Fibroblast of villous mesenchyme (primary cell): Measurements from ENCODE around the gene SURF1. TPM values are rescaled to one million over a fixed set of nuclear protein-coding genes. Genes with fewer than 3 reads are reported as not detected.
"Not testable (repeated sequence)": the region's sequence is repeated elsewhere in the genome, so short reads cannot be mapped to it uniquely, and the experiment has no call there.

Experiments used
- DNase-seq: peaks from one replicate; pipeline ENCODE4 v3.0.0-alpha.2; 2010; ENCODE audit warnings: low read depth
- H3K4me3 ChIP-seq: 2 replicates; pipeline ENCODE4 v1.5.1; 2011; ENCODE audit warnings: low read depth, mild to moderate bottlenecking, low read length
- CTCF ChIP-seq: IDR thresholded peaks from 2 replicates; pipeline ENCODE4 v1.5.1; 2012; ENCODE audit warnings: low read depth, mild to moderate bottlenecking, low read length; ENCODE audit not compliant: insufficient read depth
- total RNA-seq: library from RNA; depleted of rRNA; stranded (reverse); fragments of >200 nt; gene quantifications from 2 replicates; pipeline ENCODE4 v1.2.3, GENCODE V29; 2012

The SURF1 gene
- total RNA-seq, 1 donor = 13.4 TPM

- no peak for TF ChIP-seq CTCF
- DNase-seq = no peak
- H3K4me3 ChIP-seq = no peak overlapping the region
Measured at GRCh38 chr9:133339641-133340040, 16.6 kb downstream of the SURF1 start.

DNA sequence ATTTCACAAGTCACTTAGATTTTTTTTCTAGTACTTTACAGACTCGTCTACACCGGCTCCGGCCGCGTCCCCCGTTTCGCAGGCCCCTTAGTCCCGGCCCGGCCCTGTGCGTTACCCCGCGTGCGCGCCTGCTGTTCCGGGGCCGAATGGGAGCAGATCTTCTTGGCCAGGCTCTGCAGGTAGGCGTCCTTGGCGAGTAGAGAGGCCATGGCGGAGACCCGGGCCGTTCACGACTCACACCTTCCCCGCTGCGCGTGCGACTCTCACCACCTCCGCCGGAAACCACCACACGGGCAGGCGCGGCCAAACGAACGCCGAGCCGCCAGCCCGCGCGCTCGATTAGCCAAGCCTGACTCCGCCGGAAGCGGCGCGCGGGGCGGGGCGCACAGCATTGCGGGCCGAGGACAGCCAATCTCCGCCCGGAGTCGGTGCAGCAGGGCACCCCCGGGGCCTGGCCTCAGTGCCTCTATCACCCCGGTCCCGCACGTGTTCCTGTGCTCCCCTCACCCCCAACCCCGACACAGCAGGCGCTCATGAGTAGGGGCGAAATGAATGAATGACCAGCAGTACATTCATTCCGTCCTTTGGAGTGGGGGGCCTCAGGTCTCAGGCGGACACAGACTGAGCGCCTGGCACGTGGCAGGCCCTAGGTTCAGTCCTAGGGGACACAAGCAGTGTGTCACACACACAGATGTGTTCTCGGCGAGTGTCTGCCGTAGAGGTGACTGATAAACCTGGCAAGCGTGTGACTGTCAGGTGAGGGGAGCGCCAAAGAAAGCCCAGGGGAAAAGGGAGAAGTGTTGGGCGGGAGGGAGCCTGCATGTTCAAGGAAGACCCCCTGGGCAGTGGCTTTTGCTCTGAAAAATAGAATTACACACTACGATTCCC is 20.1 kb downstream of the SURF1 start, which contains the start of gene SURF6:
SURF6 (minus strand) TSS at position 265 of the 888 bp plus-strand sequence; CDS start at position 209, 56 bp downstream.
- TF ChIP-seq CTCF = no peak
- peak within 1 kb of the TSS; percentile 89 for H3K4me3 ChIP-seq
- peak; percentile 85 for DNase-seq

GRCh38 chr9:133334888-133335287 is 21.4 kb downstream of the SURF1 start:
- H3K4me3 ChIP-seq = peak overlapping the region; percentile 89
- not testable (repeated sequence) for DNase-seq

DNA sequence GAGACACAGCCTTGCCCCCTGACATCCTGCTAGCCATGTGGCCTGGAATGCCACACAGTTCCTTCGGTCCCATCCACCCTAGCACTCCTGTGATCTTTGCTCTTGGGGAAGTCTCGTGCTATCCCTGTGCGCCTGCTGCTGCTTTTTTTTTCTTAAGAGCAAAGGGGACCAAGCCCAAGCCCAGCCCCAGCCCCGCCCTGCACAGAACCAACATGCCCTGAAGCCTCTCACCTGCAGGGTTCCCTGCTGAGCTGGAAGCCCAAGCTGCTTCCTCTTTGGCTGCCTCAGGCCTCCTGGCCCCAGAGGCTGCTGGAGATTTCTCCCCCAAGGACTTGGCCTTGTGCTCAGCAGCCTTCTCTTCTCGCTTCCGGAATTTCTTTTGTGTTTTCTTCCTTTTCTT is 22.1 kb downstream of the SURF1 start:
- H3K4me3 ChIP-seq = no peak overlapping the region
- TF ChIP-seq CTCF = no peak
- no peak for DNase-seq

DNA sequence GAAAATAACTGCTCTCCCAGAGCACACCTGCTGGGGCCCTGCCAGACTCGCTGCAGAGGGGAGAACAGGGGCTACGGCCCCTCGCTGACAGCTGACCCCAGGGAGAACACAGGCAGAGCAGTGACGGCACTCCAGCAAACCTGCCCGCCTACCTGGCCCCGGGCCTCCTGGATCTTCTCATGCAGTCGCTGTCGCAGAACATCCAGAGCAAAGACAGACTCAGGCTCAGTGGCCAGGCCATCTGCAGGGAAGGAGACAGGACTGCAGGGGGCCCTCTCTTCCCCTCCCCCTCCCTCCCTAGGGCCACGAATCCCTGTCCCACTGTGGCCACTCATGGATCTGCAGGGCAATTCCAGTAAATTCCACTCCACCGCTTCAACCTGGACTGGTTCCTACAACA is 22.7 kb downstream of the SURF1 start:
- no peak for TF ChIP-seq CTCF
- no peak for DNase-seq
- no peak overlapping the region for H3K4me3 ChIP-seq

GRCh38 chr9:133333011-133333410 is 23.3 kb downstream of the SURF1 start:
- H3K4me3 ChIP-seq = no peak overlapping the region
- DNase-seq = no peak
- no peak for TF ChIP-seq CTCF

GRCh38 chr9:133332381-133332730 is 23.9 kb downstream of the SURF1 start:
- H3K4me3 ChIP-seq = no peak overlapping the region
- TF ChIP-seq CTCF = no peak
- no peak for DNase-seq
